ENCODE data around the gene DUSP16. TPM values are rescaled to one million over a fixed set of nuclear protein-coding genes. Genes with fewer than 3 reads are reported as not detected.

The DUSP16 gene
- total RNA-seq, 1 donor from 2014 or later: 26.1 TPM

GRCh38 chr12:12513416-12514006 lies 49.2 kb downstream of the DUSP16 start:
- Histone ChIP-seq H3F3A (ENCODE audit: low read depth) (no peaks in the 10 kb centered on the region), H3K9me3 (ENCODE audit: low read depth) (no peaks in the 10 kb centered on the region), H3K4me1 (peaks cover 7% of the 10 kb centered on the region), H2AFZ (replicated peaks) (no peak overlapping the region), H3K79me2 (ENCODE audit: low read depth) (peaks cover 17% of the 10 kb centered on the region), H4K20me1 (ENCODE audit: low read depth) (peaks cover 8% of the 10 kb centered on the region), H3K4me2 (no peak overlapping the region), H3K4me3 (no peak overlapping the region), H3K36me3 (no peaks in the 10 kb centered on the region), H3K27ac (no peak overlapping the region), H3K27me3 (no peaks in the 10 kb centered on the region), H3K9ac (no peak overlapping the region)
- H3K27me3 Mint-ChIP-seq (ENCODE audit: insufficient read depth, low read depth): no peaks in the 10 kb centered on the region
- no peaks in the 10 kb centered on the region for H3K9me3 Mint-ChIP-seq
- H3K36me3 Mint-ChIP-seq: peaks cover 4% of the 10 kb centered on the region
- no peak overlapping the region for H3K27ac Mint-ChIP-seq
- TF ChIP-seq CTCF (IDR thresholded peaks at IDR 0.05) (no peak), EZH2 (IDR thresholded peaks at IDR 0.05) (no peak), EZH2phosphoT487 (IDR thresholded peaks at IDR 0.05) (no peak)
- peaks cover 12% of the 10 kb centered on the region for H3K4me1 Mint-ChIP-seq
- no peak for DNase-seq (ENCODE audit: low spot score)
- H3K4me3 Mint-ChIP-seq: no peak overlapping the region

- Histone ChIP-seq H3K27me3 (no peaks in the 10 kb centered on the region), H3K79me2 (ENCODE audit: low read depth) (peaks cover 28% of the 10 kb centered on the region), H3F3A (ENCODE audit: low read depth) (no peaks in the 10 kb centered on the region), H3K4me1 (peaks cover 11% of the 10 kb centered on the region), H3K27ac (no peak overlapping the region), H3K4me2 (no peak overlapping the region), H3K9me3 (ENCODE audit: low read depth) (no peaks in the 10 kb centered on the region), H4K20me1 (ENCODE audit: low read depth) (peaks cover 8% of the 10 kb centered on the region), H3K36me3 (no peaks in the 10 kb centered on the region), H2AFZ (replicated peaks) (no peak overlapping the region), H3K4me3 (no peak overlapping the region), H3K9ac (no peak overlapping the region)
- peaks cover 2% of the 10 kb centered on the region for H3K36me3 Mint-ChIP-seq
- H3K4me1 Mint-ChIP-seq: peaks cover 17% of the 10 kb centered on the region
- no peak overlapping the region for H3K4me3 Mint-ChIP-seq
- no peaks in the 10 kb centered on the region for H3K9me3 Mint-ChIP-seq
- H3K27me3 Mint-ChIP-seq (ENCODE audit: insufficient read depth, low read depth): no peaks in the 10 kb centered on the region
- no peak for DNase-seq (ENCODE audit: low spot score)
- TF ChIP-seq CTCF (IDR thresholded peaks at IDR 0.05): no peak
- no peak for TF ChIP-seq EZH2 (IDR thresholded peaks at IDR 0.05)
- no peak for TF ChIP-seq EZH2phosphoT487 (IDR thresholded peaks at IDR 0.05)
- no peak overlapping the region for H3K27ac Mint-ChIP-seq
Measured at GRCh38 chr12:12511895-12512711, 50.6 kb downstream of the DUSP16 start.

- Histone ChIP-seq H3K4me3 (no peak overlapping the region), H4K20me1 (ENCODE audit: low read depth) (peaks cover 14% of the 10 kb centered on the region), H3K4me1 (peaks cover 20% of the 10 kb centered on the region), H3K4me2 (no peak overlapping the region), H3K9ac (no peak overlapping the region), H3K36me3 (no peaks in the 10 kb centered on the region), H3K79me2 (ENCODE audit: low read depth) (peaks cover 28% of the 10 kb centered on the region), H3K9me3 (ENCODE audit: low read depth) (no peaks in the 10 kb centered on the region), H3K27me3 (no peaks in the 10 kb centered on the region), H3K27ac (no peak overlapping the region), H2AFZ (replicated peaks) (no peak overlapping the region), H3F3A (ENCODE audit: low read depth) (no peaks in the 10 kb centered on the region)
- Mint-ChIP-seq H3K4me1 (peaks cover 26% of the 10 kb centered on the region), H3K27ac (no peak overlapping the region), H3K9me3 (no peaks in the 10 kb centered on the region), H3K27me3 (ENCODE audit: insufficient read depth, low read depth) (no peaks in the 10 kb centered on the region), H3K4me3 (no peak overlapping the region), H3K36me3 (peaks cover 2% of the 10 kb centered on the region)
- TF ChIP-seq EZH2phosphoT487 (IDR thresholded peaks at IDR 0.05): no peak
- TF ChIP-seq CTCF (IDR thresholded peaks at IDR 0.05): no peak
- no peak for TF ChIP-seq EZH2 (IDR thresholded peaks at IDR 0.05)
- no peak for DNase-seq (ENCODE audit: low spot score)
Measured at GRCh38 chr12:12511021-12511783, 51.5 kb downstream of the DUSP16 start.

Measured in neural progenitor cell (in vitro differentiated cells).